NCI-H69 (cell line): ENCODE measurements around the gene IGF2R.
"Not testable (repeated sequence)": the region's sequence is repeated elsewhere in the genome, so short reads cannot be mapped to it uniquely, and the experiment has no call there.

Experiments
- DNase-seq: peaks from one replicate; lab custom pipeline; 2025; lab: John Stamatoyannopoulos, UW

IGF2R gene

DNA sequence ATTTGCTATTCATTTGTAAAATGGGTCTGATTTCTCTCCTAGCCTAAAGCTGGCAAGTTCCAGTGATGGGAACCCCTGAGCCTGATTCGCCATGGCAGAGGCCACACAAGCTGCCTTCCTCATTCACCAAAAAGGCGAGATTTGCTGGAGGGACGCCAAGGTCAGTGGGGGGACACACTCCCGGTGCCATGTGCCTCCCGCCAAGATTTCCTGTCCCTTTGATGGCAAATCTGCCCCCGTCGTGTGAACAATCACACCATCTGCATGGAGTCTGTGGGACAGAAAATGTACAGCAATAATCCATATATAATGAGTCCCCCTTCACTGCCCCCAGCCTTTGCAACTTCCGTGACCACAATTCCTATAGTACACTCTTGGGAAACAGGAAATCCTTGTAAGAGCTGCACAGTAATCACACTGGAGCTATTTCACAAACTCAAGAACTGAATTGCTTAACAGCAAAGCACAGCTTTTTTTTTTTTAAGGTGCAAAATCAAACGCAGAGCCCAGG is 15.7 kb upstream of the IGF2R start:
- DNase-seq = peak; percentile 43

DNA sequence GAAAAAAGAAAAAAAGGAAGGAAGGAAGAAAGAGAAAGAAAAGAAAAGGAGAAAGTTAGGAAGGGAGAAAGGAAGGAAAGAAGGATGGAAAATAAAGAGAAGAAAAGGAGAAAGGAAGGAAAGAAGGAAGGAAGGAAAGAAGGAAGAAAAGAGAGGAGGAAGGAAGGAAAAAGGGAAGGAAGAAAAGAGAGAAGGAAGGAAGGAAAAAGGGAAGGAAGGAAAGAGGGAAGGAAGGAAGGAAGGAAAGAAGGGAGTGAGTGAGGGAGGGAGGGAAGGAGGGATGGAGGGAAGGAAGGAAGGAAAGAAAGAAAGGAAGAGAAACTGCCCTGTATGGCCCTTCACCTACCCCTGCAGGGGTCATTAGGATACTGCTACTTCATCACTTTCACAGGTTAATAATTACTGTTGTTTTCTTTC is 12.9 kb upstream of the IGF2R start:
- DNase-seq = no peak

DNA sequence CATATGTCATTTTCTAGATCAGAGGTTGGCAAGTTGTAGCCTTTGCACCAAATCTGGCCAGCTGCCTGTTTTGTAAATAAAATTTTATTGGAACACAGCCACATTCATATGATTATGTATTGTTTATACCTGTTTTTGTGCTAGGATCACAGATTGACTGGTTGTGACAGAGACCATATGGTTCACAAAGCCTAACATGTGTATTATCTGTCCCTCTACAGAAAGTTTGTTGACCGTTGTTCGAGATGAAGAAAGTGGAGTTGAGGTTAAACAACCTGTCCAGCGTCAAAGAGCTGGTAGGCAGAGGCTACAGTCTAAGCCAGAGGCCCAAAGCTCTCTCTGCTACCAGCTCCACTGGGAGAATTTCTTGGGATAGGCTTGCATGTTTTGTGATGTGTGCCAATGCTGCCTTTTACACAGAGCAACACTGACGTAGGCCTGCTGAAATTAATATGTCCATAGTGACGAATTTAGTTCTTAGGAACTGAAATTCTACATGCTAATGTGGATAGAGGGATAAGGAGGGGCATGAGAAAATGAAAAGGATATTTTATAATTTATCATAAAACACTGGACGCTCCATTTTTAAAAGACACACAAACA is 11.7 kb upstream of the IGF2R start:
- no peak for DNase-seq

DNA sequence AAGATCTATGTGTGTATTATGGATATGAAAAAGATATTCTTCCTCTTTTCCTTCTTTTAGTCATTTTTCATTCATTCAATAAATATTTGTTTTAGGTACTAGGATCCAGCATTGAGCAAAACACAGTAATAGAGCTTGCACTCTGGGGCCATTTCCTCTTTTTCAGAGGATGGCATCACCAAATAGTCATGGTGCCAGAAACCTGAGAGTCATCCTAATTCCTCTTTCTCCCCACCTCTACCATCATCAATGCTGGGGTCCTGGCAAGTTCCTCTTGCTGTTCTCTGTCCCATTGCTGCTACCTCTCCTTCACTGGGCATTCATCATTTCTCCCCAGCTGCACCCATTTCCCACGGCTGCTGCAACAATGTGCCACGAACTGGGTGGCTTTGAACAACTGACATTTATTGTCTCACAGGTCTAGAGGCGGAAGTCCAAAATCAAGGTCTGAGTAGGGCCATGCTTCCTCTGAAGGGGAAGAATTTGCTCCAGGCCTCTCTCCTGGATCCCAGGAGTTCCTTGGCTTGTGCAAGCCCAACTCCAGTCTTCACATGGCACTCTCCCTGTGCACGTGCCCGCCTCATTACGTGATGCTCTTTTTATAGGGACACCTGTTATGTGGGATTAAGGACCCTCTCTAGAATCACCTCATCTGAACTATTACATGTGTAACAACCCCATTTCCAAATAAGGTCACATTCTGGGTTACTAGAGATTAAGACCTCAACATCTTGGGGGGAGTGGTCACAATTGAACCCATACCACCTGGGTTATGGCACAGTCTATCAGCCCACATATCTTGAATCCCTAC is 9.5 kb upstream of the IGF2R start:
- no peak for DNase-seq

DNA sequence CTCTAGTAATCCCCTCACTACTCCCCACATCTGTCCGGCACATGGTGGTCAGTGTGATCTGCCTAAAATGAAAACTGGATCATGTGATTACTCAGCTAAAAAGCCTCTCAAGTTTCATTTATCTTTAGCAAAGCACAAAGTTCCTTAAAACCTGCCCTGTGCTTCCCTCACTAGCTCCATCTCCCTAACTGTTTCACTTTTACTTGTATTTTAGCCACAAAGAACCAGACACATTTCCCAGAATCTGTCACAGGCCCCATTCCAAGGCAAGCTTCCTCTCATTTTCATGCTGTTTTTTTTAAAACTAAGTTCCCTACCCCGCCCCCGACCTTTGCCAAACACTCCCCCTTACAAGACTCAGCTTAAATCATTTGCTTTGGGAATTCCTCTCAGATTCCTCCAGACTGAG is 8.9 kb upstream of the IGF2R start:
- no peak for DNase-seq

DNA sequence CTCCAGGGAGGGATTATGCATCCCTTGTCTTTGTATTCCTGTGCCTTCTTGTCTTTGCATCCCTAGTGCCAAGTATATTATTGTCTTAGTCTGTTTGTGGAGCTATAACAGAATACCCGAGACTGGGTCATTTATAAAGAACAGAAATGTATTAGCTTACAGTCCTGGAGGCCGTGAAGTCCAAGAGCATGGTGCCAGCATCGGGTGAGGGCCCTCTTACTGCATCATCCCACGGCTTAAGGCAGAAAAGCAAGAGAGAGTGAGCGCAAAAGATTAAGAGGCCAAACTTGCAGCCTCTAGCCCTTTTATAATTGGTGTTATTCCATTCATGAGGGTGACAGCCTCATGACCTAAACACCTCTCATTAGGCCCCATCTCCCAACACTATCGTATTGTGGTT is 8.4 kb upstream of the IGF2R start:
- no peak for DNase-seq

DNA sequence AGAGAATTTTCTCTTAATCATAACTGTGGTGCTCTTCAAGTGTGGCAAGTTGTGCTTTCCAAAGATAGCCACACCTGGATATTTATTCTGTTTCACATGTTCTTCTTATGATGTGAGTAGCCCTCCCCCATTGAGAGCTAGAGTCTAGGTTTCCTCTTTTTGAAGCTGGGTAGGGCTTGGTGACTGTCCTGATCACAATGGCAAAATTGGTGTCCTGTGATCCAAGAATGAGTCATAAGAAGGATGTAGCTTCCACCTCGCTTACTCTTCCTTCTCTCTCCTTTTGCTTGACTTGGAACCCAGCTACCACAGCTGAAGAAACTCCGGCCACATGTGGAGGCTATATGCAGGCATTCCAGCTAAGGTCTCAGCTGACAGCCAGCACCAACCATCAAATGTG is 7.4 kb upstream of the IGF2R start:
- no peak for DNase-seq

DNA sequence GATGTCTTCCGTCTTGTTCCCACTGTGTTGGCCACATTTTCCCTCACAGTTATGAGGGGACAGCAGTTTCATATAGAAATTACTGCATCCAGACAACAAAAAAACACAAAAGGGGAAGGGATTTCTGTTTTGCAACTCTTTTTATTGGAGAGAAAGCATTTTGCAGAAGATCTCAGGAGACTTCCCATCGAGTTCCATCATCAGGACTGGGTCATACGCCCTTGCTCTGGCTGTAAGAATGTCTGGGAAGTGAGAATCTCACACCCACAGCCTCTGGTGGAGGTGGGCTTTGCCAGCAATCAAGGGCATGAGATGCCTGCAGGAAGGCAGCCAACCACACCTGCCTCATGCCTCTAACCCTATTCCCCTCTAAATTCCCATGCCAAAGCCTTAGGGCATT is 5.8 kb upstream of the IGF2R start:
- DNase-seq = no peak

DNA sequence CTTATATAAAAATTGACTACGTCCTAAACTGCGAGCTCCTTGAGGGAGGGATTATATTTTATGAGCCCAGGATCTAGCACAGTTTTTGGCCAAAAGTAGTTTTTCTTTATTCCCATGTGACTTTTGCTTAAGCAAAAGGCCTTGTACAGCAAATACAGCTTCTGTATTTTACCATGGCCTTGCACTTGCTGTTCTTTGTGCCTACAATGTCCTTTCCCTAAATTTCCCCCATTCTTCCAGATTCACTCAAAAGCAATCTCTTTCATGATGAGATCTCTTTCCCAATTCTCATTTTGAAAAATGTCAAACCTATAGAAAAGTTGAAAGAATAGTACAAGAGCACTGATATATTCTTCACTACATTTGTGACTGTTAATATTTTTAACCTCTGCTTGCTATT is 4.8 kb upstream of the IGF2R start:
- DNase-seq = no peak

DNA sequence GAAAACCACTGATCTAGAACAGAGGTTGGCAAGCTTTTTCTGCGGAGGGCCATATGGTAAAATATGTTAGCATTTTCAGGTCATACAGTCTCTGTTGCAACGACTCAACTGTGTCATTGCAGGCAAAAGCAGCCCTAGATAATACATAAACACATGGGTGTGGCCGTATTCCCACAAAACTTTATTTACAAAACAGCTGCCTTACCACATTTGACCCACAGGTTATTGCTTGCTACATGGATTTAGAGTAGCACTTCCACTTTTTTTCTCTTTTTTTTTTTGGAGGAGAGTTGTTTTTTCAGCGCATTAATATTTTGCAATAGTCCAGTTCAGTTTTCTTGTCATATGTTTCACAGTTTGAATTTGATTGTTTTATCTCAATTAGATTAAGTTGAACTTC is 2.5 kb upstream of the IGF2R start:
- no peak for DNase-seq

DNA sequence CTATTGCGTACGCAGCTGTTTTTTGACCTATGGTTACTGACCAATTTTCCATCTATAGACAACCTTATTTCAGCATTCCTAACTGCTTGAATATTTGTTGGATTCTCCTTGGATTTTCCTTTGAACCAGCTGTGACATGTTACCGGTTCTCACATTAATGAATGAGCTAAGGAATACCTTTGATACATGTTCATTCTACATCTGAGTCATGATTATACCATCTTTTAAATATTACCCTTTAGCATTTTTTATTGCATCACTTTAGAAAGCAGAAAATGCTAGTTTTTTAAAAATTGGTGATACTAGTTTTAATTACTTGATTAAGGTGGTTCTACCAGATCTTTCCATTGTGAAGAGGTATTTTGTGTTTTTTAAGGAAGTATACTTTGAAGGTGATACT is 1.9 kb upstream of the IGF2R start:
- DNase-seq = no peak

DNA sequence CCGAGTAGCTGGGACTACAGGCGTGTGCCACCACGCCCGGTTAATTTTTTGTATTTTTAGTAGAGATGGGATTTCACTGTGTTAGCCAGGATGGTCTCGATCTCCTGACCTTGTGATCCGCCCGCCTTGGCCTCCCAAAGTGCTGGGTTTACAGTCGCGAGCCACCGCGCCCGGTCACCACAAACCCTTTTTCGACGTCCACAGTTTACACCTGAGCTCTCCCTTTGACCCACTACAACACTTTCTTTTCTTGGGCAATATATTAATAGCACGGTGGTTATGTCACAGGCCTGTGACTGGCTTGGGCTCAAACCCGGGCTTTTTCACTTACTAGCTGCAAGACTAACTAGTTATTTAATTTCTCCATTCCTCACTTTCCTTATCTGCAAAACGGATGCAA is 1.3 kb upstream of the IGF2R start:
- not testable (repeated sequence) for DNase-seq

DNA sequence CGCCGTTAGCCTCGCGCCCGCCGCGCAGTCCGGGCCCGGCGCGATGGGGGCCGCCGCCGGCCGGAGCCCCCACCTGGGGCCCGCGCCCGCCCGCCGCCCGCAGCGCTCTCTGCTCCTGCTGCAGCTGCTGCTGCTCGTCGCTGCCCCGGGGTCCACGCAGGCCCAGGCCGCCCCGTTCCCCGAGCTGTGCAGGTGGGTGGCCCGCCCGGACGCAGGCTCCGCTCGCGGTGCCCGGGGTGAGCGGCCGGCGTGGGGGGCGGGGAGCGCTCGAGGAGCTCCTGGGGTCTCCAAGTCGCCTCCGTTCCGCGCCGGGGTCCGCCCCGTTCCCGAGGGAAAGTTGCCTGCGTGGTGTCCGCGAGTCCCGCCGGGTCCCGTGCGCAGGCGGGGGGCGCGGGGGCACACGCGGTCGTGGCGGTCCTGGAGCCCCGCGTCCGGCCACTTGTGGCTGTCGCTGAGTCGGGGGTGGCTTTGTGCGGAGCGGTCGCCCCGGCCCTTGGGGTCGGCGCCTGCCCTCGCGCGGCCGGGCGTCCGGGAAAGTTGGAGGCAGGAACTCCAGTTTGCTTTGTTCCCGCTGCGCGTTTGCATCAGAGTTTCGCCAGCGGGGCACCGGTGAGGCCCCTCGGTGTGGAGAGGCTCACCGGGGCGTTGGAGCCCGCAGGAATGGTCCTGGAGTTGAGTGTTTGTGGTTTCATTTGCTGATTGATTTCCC is 476 bp downstream of the IGF2R start:
- peak; percentile 63 for DNase-seq

DNA sequence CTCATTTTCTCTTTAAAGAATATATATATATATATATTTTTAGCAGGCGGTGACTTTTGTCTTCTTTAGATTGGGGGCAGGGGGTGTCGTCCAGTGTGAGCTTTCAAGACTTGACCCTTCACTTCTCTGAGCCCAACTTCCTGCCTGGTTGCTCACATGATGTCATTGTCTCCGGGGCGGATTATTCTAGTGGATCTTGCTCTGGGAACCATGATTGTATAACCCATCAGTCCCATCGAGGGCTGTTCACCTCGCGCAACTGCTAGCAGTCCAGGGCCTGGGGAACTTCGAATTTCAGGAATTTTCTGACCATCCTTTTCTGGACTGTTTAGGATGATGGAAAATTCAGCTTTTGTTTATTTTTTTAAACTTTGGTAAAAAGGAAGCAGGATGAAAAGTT is 1.0 kb downstream of the IGF2R start:
- DNase-seq = peak; percentile 74

DNA sequence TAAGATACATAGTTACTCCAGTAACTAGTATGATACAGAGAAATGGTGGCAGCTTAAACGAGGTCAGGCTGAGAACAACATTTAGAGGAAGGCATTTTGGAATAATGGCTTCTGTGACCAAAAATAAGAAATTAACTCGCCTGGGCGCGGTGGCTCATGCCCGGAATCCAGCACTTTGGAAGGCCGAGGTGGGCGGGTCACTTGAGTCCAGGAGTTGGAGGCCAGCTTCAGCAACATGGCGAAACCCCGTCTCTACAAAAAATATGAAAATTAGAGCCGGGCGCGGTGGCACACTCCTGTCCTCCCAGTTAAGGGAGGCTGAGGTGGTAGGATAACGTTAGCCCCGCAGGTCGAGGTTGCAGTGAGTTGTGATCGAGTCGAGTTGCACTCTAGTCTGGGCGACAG is 1.8 kb downstream of the IGF2R start:
- no peak for DNase-seq

DNA sequence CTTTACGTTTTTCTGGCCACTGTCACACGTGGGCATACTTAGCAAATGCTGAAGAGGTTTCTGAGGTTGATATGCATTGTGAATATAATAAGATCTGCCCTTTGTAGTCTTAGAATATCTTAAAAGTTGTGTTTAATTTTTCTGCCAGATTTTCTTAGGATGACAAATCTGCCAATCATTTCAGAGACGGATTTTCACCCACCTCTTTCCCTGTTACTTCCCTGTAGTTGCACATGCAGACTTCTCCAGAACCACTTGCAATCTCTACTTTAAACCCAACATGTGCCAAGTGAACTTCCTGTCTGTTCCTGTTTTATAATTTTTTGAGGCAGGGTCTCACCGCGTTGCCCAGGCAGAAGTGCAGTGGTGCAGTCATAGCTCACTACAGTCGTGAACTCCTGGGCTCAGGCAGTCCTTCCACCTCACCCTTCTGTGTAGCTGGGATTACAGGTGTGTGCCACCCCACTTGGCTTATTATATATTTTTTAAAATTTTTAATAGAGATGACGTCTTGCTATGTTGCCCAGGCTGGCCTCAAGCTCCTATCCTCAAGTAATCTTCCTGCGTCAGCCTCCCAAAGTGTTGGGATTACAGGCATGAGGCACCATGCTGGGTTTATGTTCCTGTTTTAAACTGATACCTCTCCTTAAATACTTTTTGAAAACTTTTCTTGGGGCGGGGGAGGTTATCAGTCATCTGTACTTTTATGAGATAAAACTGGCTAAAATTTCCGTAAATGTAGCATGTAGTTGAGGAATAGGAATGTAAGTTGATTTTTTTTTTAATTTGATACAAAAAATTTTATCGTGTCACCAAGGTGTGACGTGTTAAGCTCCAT is 2.7 kb downstream of the IGF2R start:
- DNase-seq = no peak

DNA sequence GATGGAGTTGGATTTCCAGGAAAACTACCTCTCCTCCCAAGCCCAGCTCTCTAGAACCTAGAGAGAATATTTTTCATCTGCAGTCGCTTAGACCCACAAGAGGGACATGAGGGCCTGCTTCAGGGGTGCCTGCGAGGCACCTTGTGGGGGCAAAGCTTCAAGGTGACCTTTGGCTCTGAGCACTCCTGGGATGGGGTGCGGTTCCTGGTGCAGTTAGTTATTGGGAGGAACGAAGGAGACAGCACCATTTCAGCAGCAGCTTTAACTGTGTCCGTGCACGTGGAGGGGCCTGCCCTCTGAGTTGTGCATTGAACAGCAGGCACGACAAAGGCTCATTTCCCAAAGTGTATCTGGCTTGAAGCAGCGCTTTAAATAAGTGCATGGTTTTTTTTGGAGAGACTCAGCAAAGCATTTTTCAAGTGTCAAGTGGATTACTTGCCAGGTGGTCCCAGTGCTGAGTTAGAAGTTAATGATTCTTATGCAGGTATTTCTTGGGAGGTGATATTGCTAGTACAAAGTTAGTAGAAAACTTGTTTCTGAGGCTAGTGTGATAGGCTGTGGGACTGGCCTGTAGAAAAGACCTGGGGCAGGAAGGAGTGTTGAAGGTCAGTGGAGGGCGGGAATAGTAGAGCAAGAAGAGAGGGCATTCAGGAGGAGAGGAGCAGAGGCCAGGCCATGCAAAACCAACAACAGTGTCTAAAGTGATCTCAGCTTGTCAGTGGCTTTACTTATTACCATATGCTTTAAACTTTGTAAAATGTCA is 3.8 kb downstream of the IGF2R start:
- DNase-seq = peak; percentile 36

DNA sequence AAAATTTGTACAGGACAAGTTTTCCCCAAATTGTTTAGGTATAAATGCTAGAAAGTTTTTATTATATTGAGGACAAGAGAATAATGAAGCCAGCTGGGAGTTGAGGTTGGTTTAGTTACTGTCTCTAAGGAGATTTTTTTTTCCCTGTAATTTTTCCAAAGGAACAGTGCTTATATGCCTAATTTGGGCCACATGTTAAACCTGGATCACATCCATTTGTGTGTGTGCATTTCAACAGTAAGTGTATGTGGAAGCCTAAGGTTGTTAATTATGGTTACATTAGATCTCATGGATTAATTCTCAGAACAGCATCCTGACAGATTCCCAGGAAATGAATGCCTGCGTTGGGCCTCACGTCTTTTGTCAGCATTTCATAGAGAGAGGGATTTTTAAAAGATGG is 4.5 kb downstream of the IGF2R start:
- DNase-seq = peak; percentile 51

DNA sequence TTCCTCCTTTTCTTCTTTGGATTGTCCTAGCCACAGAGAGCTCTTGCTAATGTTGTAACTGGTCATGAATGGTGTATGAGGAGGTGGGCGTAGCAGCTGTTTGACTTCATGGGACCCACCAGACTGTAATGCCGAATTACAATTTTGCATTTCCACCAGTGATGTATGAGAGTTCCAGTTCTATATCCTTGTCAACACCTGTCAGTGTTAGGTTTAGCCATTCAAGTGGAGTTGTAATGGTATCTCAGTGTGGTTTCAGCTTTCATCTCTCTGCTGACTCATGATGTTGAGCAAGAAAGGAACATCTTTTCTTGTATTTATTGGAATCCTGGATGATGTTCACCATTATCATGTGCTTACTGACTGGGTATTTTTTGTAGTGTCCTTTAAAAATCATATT is 5.1 kb downstream of the IGF2R start:
- DNase-seq = peak; percentile 51

DNA sequence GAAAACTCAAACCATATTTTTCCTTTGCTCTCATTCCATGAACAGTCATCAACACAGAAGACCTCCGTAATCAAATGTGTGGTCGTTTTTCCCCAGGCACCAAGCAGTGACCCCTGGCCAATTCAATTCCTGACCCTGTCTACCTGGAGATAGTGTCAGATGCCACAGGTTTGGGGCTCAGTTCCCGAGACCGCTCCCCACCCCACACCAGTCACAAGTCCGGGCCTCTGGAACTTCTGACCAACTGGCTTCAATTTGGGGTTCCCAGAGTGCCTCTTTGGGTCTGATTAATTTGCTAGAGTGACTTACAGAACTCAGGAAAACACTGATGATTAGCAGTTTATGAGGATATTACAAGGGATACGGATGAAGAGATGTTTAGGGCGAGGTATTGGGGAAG is 6.0 kb downstream of the IGF2R start:
- no peak for DNase-seq

DNA sequence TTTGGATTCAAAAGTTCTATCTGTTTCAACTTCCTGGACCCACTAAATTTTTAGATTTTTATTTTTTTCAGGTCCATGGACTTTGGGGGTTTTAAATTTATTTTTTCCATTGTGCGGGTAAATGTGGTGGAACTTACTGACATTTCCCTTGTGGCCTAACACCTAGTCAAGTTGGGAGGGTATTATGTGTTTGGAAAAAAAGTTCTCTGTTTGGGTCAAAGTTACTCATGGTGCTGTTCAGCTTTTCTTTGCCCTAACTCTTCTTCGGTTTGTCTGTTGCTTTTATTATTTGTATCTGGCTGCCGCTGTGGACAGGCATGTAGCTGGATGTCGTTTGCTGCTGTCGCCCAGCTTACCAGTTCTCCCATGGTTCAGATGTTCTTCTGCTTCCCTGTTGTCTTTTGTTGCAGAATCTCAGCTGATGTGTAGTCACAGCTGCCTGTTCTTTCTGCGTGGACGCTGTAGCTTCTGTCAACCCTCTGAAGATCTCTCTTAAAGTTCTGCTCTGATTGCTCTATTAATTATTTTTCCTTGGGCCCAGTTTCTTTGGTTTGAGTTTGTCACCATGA is 7.9 kb downstream of the IGF2R start:
- peak; percentile 62 for DNase-seq
